WERI-Rb-1 (cell line): ENCODE data around the gene ZIC2.

Experiments used
- DNase-seq: peaks from one replicate; pipeline ENCODE4 v3.0.0-alpha.2; 2020
- H3K27ac ChIP-seq: fragments of 250-450 bp; sonication (Bioruptor Pico); 2 replicates; pipeline ENCODE4 v1.5.1; 2020; ENCODE audit warnings: mild to moderate bottlenecking, moderate library complexity
- H3K27me3 ChIP-seq: fragments of 250-450 bp; sonication (Bioruptor Pico); 2 replicates; pipeline ENCODE4 v1.5.1; 2021; ENCODE audit warnings: mild to moderate bottlenecking, low read depth, moderate library complexity; ENCODE audit not compliant: insufficient read depth, severe bottlenecking
- H3K36me3 ChIP-seq: fragments of 250-450 bp; sonication (Bioruptor Pico); 2 replicates; pipeline ENCODE4 v1.5.1; 2020; ENCODE audit warnings: mild to moderate bottlenecking, moderate library complexity
- H3K4me3 ChIP-seq: 2 replicates; pipeline ENCODE4 v1.5.1; 2011; ENCODE audit warnings: low read depth, mild to moderate bottlenecking, control low read depth, low read length
- H3K9me3 ChIP-seq: fragments of 250-450 bp; sonication (Bioruptor Pico); 2 replicates; pipeline ENCODE4 v1.5.1; 2021; ENCODE audit warnings: mild to moderate bottlenecking, moderate library complexity; ENCODE audit not compliant: severe bottlenecking
- CTCF ChIP-seq: IDR thresholded peaks from 2 replicates; pipeline ENCODE4 v1.5.1; 2011; ENCODE audit warnings: low read depth, mild to moderate bottlenecking, control low read depth, inconsistent platforms, low read length

Gene ZIC2

DNA sequence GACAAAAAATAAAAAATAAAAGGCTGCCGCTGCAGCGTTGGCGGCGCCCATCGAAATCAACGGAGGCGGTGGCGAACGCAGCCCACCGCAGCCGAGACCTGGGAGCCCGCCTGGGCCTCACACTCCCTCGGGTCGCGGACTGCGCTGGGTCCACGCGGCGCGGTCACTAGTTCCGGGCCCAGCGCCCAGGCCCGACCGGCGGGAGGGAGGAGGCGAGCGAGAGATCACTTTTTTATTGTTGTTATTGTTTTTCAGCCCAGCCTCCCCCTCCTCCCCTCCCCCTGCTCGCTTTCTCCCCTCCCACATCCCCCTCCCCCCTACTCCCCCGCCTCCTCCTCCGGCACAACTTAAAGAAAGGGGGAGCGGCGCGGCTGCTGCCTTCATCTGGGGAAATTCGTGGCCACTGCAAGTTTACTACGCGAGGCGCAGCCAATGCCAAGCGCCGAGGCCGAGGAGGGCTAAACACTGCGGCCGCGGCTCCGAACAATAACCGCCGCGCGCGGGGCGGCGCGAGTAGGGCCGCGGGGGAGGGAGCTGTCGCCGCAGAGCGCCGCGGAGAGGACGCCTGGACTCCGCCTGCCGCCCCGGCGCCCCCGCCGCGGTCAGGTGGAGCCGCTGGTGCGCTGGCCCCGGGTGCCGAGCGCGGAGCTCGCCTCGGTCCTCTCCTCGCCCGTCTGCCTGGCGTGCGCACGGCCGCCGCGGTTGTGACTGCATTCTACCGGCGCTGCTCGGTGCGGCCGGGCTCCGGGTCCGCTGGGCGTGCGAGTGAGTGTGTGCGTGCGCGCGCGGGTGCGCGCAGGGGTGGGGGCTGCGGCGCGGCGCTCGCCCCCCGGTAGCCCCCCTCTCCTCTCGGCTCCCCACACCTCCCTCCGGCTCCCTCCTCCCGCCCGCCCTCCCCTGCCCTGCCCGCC, 505 bp upstream of the ZIC2 start:
- no peak for TF ChIP-seq CTCF
- Histone ChIP-seq H3K4me3 (peak overlapping the region; percentile 74), H3K27ac (peak overlapping the region; percentile 98), H3K27me3 (peaks cover 38% of the 10 kb centered on the region), H3K9me3 (no peaks in the 10 kb centered on the region), H3K36me3 (peaks cover 25% of the 10 kb centered on the region)
- DNase-seq, result peak; percentile 91

- Histone ChIP-seq H3K27ac (peak overlapping the region; percentile 98), H3K9me3 (no peaks in the 10 kb centered on the region), H3K4me3 (peak overlapping the region; percentile 74), H3K36me3 (peaks cover 35% of the 10 kb centered on the region), H3K27me3 (peaks cover 38% of the 10 kb centered on the region)
- TF ChIP-seq CTCF, result peak; percentile 36
- DNase-seq, result peak; percentile 53
Observed at GRCh38 chr13:99982036-99982730, 599 bp downstream of the ZIC2 start.

DNA sequence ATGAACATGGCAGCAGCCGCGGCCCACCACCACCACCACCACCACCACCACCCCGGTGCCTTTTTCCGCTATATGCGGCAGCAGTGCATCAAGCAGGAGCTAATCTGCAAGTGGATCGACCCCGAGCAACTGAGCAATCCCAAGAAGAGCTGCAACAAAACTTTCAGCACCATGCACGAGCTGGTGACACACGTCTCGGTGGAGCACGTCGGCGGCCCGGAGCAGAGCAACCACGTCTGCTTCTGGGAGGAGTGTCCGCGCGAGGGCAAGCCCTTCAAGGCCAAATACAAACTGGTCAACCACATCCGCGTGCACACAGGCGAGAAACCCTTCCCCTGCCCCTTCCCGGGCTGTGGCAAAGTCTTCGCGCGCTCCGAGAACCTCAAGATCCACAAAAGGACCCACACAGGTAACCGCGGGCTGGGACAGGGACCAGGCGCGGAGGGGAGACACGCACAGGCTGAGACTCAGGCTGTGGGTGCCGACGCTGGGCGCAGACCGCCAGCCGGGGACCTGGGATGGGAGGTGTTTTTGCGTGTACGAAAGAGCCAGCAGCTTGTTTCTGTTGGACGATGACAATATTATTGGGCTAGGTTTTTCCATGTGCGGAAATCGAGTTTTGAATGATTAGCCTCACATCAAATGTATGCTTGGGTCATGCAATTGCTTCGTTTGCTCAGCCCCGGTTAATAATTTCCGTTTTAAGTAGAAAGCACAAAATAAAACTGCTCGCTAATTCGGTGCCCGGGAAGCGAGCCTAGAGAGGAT, 1.3 kb downstream of the ZIC2 start:
- no peaks in the 10 kb centered on the region for H3K9me3 ChIP-seq

DNA sequence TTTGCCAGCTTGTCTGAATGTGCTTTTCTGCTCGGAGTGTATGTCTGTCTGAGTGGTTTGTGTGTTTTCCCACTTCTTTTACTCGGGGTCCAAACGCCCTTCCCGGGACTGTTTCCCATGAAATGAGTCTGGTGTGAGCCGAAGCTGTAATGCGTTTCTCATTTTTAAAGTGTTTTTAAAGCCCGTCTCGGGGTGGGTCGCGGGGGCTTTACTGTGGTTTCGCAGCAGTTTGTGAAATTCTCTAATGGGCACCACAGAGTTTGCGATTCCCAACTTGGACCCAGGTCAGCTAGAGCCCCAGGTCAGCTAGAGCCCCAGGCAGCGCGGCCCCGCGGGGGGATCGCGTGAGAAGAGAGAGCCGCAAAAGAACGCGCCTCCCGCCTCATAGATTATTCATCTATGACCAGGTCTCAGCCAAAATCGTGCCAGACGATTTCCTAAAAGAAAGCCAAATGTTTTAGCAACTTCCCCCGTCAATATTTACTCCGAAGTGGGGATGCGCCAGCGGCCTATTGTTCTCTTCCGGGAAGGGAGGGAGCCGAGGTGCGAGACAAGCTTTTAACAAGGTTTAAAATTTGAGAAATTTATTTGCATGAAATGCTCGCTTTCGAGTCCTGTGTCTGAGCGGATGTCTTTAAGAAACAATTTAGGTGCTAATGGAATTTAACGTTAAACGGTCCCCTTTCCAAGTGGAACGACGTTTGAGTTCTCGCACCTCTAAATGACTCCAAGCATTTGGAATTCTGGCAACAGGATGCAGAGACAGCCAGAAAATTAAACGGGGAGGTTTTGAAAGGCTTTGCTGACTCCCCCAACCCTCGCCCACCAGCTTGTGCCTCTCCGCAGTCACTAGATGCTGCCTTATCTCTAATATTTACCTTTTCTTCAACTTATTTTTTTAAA, 2.2 kb downstream of the ZIC2 start:
- Histone ChIP-seq H3K36me3 (peaks cover 35% of the 10 kb centered on the region), H3K9me3 (no peaks in the 10 kb centered on the region), H3K27me3 (peaks cover 34% of the 10 kb centered on the region), H3K27ac (peak overlapping the region; percentile 98), H3K4me3 (peak overlapping the region; percentile 74)
- DNase-seq, result no peak
- no peak for TF ChIP-seq CTCF

More for the DNA sequence above, 1.3 kb downstream of the ZIC2 start:
- TF ChIP-seq CTCF, result no peak
- H3K4me3 ChIP-seq, result peak overlapping the region; percentile 74
- DNase-seq, result peak; percentile 48
- peaks cover 35% of the 10 kb centered on the region for H3K36me3 ChIP-seq
- H3K27me3 ChIP-seq, result peaks cover 38% of the 10 kb centered on the region
- peak overlapping the region; percentile 98 for H3K27ac ChIP-seq
